Astrocyte of the hippocampus (primary cell): ENCODE measurements around the gene ECEL1.
"Not testable (repeated sequence)": the region's sequence is repeated elsewhere in the genome, so short reads cannot be mapped to it uniquely, and the experiment has no call there.

Source experiments
- DNase-seq: peaks from one replicate; pipeline ENCODE4 v3.0.0; 2011; ENCODE audit warnings: low read depth, low spot score

The ECEL1 gene, protein sequence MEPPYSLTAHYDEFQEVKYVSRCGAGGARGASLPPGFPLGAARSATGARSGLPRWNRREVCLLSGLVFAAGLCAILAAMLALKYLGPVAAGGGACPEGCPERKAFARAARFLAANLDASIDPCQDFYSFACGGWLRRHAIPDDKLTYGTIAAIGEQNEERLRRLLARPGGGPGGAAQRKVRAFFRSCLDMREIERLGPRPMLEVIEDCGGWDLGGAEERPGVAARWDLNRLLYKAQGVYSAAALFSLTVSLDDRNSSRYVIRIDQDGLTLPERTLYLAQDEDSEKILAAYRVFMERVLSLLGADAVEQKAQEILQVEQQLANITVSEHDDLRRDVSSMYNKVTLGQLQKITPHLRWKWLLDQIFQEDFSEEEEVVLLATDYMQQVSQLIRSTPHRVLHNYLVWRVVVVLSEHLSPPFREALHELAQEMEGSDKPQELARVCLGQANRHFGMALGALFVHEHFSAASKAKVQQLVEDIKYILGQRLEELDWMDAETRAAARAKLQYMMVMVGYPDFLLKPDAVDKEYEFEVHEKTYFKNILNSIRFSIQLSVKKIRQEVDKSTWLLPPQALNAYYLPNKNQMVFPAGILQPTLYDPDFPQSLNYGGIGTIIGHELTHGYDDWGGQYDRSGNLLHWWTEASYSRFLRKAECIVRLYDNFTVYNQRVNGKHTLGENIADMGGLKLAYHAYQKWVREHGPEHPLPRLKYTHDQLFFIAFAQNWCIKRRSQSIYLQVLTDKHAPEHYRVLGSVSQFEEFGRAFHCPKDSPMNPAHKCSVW

DNA sequence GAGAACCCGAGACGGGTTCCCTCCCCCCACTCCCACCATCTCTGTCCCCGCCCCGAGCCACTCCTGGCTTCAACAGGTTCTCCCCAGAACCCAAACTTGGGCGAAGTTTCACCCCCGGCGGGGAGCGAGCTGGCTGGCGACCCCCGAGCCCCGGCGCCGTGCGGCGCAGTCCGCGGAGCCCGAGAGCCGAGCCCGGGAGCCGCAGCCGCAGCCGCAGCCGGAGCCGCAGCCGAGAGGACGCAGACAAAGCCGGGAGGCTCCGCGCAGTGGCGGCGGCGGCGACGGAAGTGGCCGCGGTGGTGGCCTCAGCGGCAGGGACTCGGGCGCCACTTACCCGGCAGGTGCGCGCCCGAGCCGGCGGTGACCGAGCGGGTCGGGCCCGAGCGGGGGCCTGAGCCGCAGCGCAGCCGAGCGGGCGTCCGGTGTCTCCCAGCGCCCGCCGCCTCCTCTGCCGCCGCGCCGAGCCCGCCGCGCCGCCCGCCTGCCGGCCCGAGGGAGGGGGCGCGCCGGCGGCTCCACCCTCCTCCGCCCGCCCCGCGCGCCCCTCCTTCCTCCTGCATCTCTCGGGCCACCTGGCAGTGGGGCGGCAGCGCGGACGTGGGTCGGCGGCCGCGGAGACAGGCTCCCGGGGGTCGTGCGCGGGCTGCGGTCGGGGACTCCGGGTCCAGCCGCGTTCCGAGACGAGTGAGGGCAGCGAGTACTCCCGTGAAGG, at the start of gene ECEL1:
ECEL1 (minus strand) TSS at position 450 of the 712 bp plus-strand sequence. CDS start 1,181 bp downstream, outside the sequence.
- peak; percentile 16 for DNase-seq

DNA sequence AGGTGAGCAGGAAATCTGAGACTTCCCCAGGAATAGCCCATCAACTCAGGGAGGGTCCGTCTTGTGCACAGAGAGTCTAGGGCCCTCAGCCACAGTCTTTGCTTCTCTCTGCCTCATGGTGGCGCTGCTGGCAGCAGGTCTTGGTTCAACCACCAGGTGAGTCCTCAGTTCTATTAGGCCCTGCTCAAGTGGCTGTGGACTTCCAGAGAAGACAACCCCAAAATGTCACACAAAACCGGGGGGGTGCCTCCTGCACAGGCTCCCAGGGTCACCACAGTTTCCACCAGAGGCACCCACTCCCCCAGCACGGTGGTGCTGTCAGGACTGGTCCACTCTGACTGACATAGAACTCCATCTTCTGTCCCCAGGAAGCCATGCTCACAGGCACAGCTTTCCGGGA, 49.4 kb upstream of the ECEL1 start:
- DNase-seq = no peak

DNA sequence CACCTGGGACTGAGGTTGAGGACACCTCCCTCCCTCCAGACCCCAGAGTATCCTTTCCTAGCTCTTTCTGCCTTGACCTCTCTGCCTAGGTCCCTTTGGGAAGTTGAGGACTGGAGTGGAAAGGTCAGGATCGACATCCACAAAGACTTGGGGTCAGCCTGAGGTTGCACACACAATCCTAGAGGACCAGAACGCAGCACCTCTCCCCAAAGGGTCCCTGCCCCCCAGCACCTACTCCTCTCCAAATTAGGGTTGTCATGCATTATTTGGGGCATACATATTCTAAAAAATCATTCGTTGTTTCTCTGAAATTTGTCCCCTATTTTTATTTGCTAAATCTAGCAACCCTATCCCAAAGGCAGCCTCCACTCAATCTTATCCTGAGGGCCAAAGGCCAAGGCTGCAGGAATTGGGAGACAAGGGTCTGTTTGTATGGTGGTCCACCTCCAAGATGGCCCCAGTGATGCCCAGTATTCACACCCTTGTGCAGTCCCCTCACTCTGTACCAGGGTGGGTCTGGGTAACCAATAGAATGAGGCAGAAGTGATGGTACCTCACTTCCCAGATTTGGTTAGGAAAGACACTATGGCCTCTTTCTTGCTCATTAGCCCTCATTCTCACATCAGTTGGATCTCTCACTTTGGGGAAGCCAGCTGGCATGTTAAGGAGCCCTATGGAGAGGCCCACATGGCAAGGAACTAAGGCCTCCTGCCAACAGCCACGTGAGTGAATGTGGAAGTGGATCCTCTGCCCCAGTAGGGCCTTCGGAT, 48.3 kb upstream of the ECEL1 start:
- DNase-seq = no peak

- DNase-seq = no peak
Measured at GRCh38 chr2:232534940-232535651, 47.5 kb upstream of the ECEL1 start.

GRCh38 chr2:232533944-232534710, 46.5 kb upstream of the ECEL1 start:
- no peak for DNase-seq

DNA sequence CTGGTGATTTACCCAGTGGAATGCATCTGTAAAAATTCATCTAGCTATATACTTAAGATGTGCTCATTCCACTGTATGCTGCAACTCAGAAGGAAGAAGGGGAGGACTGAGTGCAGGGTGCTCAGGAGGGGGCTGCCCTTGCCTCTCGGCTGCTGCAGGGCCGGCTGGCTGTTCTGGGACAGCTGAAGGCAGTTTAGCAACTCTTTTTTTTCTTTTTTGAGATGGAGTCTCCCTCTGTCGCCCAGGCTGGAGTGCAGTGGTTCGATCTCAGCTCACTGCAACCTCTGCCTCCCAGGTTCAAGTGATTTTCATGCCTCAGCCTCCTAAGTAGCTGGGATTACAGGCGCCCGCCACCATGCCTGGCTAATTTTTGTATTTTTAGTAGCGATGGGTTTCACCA, 45.2 kb upstream of the ECEL1 start:
- not testable (repeated sequence) for DNase-seq

DNA sequence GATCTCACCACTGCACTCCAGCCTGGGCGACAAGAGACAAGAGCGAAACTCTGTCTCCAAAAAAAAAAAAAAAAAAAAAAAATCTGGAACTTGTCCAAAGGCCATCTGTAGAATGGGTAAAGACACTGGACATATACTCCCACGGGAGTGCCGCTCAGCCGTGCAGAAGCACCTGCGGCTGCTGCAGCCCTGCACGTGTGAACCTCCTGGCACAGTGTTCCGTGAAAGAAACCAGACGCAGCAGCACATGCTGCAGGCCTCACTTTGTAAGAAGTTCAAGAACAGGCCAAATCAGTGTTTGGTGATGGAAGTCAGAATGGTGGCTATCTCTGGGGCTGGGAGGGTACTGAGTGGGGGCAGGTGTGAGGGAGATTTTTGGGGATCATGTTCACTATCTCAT, 44.8 kb upstream of the ECEL1 start:
- no peak for DNase-seq

DNA sequence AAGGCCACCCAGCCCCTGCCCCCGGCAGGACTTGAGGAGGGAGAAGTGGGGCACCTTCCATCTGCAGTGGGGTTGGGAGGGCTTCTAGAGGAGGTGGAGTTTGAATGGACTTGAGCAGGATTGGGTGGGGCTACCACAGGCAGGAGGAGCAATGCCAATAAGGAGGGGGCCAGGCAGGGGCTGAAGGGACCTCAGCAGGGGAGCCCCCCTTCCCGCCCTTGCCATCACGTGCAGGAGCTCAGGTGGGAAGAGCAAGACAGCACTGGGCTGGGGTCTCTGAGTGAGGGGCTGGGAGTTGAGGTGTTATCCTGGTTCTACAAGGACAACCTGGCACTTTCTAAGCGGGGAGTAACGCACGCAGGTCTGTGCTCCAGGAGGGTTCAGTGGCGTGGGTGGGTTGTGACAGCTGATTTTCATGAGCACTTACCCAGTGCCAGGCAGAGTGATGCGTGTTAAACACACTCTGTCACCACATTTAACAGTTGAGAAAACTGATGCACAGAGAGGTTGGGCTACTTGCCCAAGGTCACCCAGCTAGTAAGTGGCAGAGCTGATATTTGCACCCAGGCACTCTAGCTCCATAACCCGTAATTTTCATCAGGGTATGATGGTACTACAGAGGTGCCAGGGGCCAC, 43.1 kb upstream of the ECEL1 start:
- DNase-seq = no peak

GRCh38 chr2:232529806-232530547, 42.3 kb upstream of the ECEL1 start:
- no peak for DNase-seq

DNA sequence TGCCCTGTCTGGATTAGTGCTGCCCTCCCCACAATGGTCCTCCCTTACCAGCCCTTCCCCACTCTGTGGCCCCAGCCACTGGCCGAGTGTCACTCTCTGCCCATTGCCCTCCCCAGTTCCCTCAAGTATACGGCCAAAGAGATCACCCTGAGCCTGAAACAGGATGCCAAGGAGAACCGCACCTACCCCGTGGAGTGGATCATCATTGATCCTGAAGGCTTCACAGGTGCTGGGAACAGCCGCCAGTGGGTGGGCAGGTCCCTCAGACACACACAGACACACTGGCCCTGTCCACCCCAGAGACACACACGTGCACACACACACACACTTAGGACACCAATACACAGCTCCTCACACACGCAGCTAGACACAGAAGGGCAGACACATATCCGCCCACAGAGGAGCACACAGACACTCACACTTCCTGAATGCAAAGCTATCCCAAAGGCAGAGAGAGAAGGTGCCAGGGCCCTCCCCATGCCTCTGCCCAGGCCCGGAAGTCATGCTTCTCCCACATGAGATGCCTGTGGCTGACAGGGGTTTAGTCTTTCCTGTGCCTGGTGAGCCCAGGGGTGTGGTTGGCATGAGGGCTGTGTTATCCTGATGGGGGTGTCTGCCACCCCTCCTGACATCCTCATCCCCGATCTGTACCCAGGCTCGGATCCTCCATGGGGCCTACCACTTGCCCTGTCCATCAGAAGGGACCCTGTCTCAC, 41.3 kb upstream of the ECEL1 start:
- DNase-seq = no peak

GRCh38 chr2:232527905-232528470, 40.4 kb upstream of the ECEL1 start:
- no peak for DNase-seq

DNA sequence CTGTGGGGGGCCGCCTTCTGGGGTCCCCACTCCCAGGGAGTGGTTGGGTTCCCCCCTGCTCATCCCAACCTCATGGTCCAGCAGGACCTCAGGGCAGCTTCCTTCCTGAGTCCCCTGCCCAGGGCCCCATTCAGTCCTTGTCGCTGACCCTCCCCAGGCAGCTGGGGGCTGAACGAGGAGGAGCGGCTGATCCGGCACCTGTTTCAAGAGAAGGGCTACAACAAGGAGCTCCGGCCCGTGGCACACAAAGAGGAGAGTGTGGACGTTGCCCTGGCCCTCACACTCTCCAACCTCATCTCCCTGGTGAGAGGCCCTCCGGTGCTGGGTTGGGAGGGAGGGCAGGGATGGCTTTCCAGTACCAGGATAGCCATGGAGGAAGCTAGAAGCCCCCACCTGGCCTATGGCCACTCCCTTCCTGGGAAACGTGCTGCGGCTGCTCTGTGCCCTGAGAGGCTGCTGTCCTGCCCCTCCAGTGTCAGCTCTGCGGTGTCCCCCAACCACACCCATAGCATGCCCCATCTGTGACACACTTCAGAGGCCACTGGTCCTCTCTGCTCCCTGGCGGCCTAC, 38.8 kb upstream of the ECEL1 start:
- DNase-seq = no peak

DNA sequence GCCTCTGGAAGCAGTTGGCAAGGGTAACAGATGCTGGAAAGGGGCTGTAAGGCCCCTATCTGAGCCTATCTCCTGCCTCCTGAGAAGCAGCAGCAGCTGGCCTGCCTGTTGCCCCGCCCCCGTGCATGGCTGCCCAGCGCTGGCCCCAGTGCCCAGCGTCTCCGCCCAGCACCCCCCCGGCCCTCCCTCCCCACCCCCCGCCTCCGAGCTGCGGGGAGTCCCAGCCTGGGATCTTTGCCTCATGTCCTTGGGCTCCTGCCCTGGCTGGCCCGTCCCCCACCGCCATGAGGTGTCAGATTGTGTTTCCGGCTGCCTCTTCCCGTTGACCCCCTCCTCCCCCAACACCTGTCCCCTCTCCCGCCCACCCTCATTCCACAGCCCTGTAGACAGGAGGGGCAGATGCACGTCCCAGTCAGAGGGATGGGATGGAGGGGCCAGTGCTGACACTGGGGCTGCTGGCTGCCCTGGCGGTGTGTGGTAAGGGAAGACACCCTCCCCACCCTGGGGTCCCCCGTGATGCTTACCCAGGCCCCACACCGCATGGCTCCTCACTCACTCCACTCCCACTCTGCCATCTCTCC, 38.2 kb upstream of the ECEL1 start, which contains the start of gene CHRND:
CHRND (plus strand) TSS at position 370 of the 581 bp plus-strand sequence; CDS start at position 426, 56 bp downstream.
- DNase-seq = peak; percentile 15

DNA sequence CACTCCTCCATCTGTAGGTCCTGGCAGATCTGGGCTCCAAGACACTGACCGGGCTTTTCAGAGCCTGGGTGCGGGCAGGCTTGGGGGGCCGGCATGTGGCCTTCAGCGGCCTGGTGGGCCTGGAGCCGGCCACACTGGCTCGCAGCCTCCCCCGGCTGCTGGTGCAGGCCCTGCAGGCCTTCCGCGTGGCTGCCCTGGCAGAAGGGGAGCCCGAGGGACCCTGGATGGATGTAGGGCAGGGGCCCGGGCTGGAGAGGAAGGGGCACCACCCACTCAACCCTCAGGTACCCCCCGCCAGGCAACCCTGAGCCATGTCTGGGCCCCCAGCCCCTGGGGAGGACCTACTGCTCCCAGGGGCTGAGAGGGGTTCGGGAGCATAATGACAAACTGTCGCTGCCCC, 37.6 kb upstream of the ECEL1 start:
- DNase-seq = no peak

DNA sequence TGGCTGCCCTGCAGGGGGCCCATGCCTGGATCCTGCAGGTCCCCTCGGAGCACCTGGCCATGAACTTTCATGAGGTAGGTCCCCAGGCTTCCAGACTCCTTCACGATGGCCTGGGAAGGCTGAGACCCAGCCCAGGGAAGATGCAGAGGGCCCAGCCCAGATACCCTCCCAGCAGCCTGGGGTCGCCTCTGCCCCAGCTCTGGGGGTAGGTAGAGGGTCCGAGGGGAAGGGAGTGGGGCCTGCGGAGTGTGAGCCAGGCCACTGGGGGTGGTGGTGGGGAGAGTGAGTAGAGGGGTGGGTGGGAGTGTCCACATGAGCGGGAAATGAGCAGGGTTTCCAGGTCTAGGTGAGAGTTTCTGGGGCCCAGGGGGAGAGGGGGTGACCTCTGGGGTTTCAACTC, 37.1 kb upstream of the ECEL1 start:
- no peak for DNase-seq

GRCh38 chr2:232523682-232524597, 36.3 kb upstream of the ECEL1 start:
- DNase-seq = peak; percentile 71
